Measurements from ENCODE around the gene FNDC3B.
"Not testable (repeated sequence)": the region's sequence is repeated elsewhere in the genome, so short reads cannot be mapped to it uniquely, and the experiment has no call there.

Gene FNDC3B

GRCh38 chr3:172040981-172041963 is 1.9 kb downstream of the FNDC3B start:
- DNase-seq (ENCODE audit: insufficient read length, low spot score), result no peak
- no peak for FAIRE-seq
- TF ChIP-seq CTCF (IDR thresholded peaks at IDR 0.05; ENCODE audit: insufficient read depth, missing control alignments), result no peak

- no peak for DNase-seq (ENCODE audit: insufficient read length, low spot score)
- FAIRE-seq, result no peak
- no peak for TF ChIP-seq CTCF (IDR thresholded peaks at IDR 0.05; ENCODE audit: insufficient read depth, missing control alignments)
Observed at GRCh38 chr3:172042136-172042662, 2.8 kb downstream of the FNDC3B start.

GRCh38 chr3:172042663-172043179 is 3.3 kb downstream of the FNDC3B start:
- FAIRE-seq; DNase-seq (ENCODE audit: insufficient read length, low spot score): not testable (repeated sequence)

- FAIRE-seq, result no peak
- TF ChIP-seq CTCF (IDR thresholded peaks at IDR 0.05; ENCODE audit: insufficient read depth, missing control alignments), result no peak
Observed at GRCh38 chr3:172043233-172043632, 3.9 kb downstream of the FNDC3B start.

GRCh38 chr3:172043766-172044165 is 4.4 kb downstream of the FNDC3B start:
- TF ChIP-seq CTCF (IDR thresholded peaks at IDR 0.05; ENCODE audit: insufficient read depth, missing control alignments), result no peak
- no peak for DNase-seq (ENCODE audit: insufficient read length, low spot score)
- FAIRE-seq, result no peak

More at GRCh38 chr3:172043233-172043632, 3.9 kb downstream of the FNDC3B start:
- no peak for DNase-seq (ENCODE audit: insufficient read length, low spot score)

GRCh38 chr3:172044833-172045585 is 5.6 kb downstream of the FNDC3B start:
- no peak for FAIRE-seq

More at GRCh38 chr3:172044833-172045585, 5.6 kb downstream of the FNDC3B start:
- DNase-seq (ENCODE audit: insufficient read length, low spot score), result no peak
- no peak for TF ChIP-seq CTCF (IDR thresholded peaks at IDR 0.05; ENCODE audit: insufficient read depth, missing control alignments)
